GM10248 (cell line): ENCODE results near the gene PPP2R3A.

Experiments
- CTCF ChIA-PET: fragments of 300-600 bp; sonication (Branson Sonifier 250); formaldehyde crosslinking; extraction: SDS; loops from one replicate; lab custom pipeline; 2021; ENCODE audit warnings: antibody characterized with exemption; lab: Yijun Ruan, JAX
- POLR2A ChIA-PET: fragments of 350-650 bp; sonication (Branson Sonifier 250); formaldehyde crosslinking; extraction: SDS; loops from one replicate; lab custom pipeline; 2020; ENCODE audit warnings: antibody characterized with exemption; lab: Yijun Ruan, JAX
- DNase-seq: peaks from one replicate; pipeline ENCODE4 v3.0.0; 2012; ENCODE audit errors: extremely low spot score
- TF ChIP-seq, protein P1 (sequence below): IDR thresholded peaks from 2 replicates; pipeline ENCODE4 v1.5.1; 2012; ENCODE audit warnings: mild to moderate bottlenecking, low read depth; ENCODE audit errors: extremely low read depth, missing control alignments, control extremely low read depth

The PPP2R3A gene

GRCh38 chr3:135920275-135920674, 45.3 kb upstream of the PPP2R3A start:
- ChIA-PET CTCF (interaction anchor here (4.0 kb wide), 1 partner anchor 122 kb away, joined by 16 read pairs; no protein-coding TSS in a partner anchor), POLR2A (no interaction called here)
- DNase-seq = no peak
- TF ChIP-seq, protein P1, sequence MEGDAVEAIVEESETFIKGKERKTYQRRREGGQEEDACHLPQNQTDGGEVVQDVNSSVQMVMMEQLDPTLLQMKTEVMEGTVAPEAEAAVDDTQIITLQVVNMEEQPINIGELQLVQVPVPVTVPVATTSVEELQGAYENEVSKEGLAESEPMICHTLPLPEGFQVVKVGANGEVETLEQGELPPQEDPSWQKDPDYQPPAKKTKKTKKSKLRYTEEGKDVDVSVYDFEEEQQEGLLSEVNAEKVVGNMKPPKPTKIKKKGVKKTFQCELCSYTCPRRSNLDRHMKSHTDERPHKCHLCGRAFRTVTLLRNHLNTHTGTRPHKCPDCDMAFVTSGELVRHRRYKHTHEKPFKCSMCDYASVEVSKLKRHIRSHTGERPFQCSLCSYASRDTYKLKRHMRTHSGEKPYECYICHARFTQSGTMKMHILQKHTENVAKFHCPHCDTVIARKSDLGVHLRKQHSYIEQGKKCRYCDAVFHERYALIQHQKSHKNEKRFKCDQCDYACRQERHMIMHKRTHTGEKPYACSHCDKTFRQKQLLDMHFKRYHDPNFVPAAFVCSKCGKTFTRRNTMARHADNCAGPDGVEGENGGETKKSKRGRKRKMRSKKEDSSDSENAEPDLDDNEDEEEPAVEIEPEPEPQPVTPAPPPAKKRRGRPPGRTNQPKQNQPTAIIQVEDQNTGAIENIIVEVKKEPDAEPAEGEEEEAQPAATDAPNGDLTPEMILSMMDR = no peak

- TF ChIP-seq, protein P1 = no peak
- DNase-seq = no peak
- ChIA-PET CTCF (interaction anchor here (0.8 to 1.6 kb wide), 5 partner anchors 16 to 1128 kb away, joined by 3 to 5 read pairs (median 4); partner anchors contain the start of gene EPHB1), POLR2A (no interaction called here)
Observed at GRCh38 chr3:135922903-135923250, 42.7 kb upstream of the PPP2R3A start.

- no peak for DNase-seq
- ChIA-PET CTCF (no interaction called here), POLR2A (no interaction called here)
- TF ChIP-seq, protein P1 = no peak
Observed at GRCh38 chr3:135924506-135924905, 41.0 kb upstream of the PPP2R3A start.

DNA sequence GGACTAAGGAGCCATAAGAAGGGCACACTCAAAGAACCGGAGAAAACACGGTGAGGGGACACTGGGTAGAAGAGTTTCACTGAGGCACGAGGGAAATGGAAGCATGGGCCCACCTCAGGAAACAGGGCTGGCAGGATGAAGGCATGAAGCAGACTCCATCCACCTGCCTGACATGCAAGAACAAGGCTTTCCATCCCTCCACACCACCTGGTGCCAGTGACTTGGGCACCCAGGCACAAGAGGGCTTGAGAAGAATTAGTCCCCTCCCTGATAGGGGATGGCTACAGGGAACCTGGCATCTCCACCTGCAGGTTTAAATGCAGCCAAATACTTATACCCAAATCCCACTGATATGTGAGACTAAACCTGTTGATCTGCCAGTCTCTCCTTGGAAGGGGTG, 38.9 kb upstream of the PPP2R3A start:
- TF ChIP-seq, protein P1 = no peak
- DNase-seq = no peak
- ChIA-PET CTCF (no interaction called here), POLR2A (no interaction called here)

- ChIA-PET CTCF (no interaction called here), POLR2A (no interaction called here)
- TF ChIP-seq, protein P1 = no peak
- no peak for DNase-seq
Observed at GRCh38 chr3:135927155-135927554, 38.4 kb upstream of the PPP2R3A start.

GRCh38 chr3:135929670-135930069, 35.9 kb upstream of the PPP2R3A start:
- TF ChIP-seq, protein P1 = no peak
- no peak for DNase-seq
- ChIA-PET CTCF (no interaction called here), POLR2A (no interaction called here)
